ENCODE measurements around the gene NEIL3.

DNA sequence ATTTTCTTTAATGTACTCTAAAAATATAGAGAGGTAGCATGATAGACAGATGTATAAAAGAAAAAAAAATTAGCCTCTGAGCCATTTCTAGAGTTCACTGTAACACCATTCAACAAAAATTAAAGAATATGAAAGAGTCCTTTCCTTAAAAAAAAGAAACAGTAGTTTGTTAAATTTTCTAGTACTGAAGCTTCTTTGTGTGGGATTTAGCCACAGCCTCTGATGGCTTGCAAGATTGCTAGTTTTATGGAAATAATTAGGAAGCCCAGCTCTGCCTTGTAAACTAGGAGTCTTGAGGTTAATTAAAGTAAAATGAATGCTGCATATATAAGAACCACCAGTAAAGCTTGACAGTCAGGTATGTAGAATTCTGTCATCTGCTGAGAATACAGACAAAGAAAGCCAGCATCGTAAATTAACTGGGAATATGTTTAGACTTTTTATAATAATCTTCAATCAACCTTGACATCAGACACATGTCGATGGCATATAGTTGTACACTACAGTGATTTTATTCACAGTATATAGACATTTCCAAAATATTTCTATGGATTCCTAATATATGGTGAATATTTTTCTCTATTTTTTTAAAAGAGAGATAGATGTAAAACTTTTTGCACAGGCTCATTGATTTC, 44.8 kb upstream of the NEIL3 start:
- no peak for TF ChIP-seq CTCF (IDR thresholded peaks at IDR 0.05; ENCODE audit: low read length)
- TF ChIP-seq EZH2phosphoT487 (IDR thresholded peaks at IDR 0.05; ENCODE audit: low read length) = no peak

Measured in MM.1S (cell line).